Fibroblast of lung (primary cell): Measurements from ENCODE around the gene PEX11B.

Experiments used
- EZH2 ChIP-seq: IDR thresholded peaks from 2 replicates; pipeline ENCODE4 v1.5.1; 2012; ENCODE audit warnings: low read length, control low read depth, mild to moderate bottlenecking; ENCODE audit errors: missing control alignments
- TF ChIP-seq, protein P1 (sequence below), 2 donors: IDR thresholded peaks in 1 of 2; conservative IDR thresholded peaks in 1 of 2; 1 replicate in 1 of 2; 2 replicates in 1 of 2; pipeline ENCODE4 v1.5.1; 2011 to 2012; ENCODE audit warnings: low read length in 2 of 2, control low read depth in 1 of 2, inconsistent platforms in 1 of 2, low read depth in 1 of 2, mild to moderate bottlenecking in 1 of 2

DNA sequence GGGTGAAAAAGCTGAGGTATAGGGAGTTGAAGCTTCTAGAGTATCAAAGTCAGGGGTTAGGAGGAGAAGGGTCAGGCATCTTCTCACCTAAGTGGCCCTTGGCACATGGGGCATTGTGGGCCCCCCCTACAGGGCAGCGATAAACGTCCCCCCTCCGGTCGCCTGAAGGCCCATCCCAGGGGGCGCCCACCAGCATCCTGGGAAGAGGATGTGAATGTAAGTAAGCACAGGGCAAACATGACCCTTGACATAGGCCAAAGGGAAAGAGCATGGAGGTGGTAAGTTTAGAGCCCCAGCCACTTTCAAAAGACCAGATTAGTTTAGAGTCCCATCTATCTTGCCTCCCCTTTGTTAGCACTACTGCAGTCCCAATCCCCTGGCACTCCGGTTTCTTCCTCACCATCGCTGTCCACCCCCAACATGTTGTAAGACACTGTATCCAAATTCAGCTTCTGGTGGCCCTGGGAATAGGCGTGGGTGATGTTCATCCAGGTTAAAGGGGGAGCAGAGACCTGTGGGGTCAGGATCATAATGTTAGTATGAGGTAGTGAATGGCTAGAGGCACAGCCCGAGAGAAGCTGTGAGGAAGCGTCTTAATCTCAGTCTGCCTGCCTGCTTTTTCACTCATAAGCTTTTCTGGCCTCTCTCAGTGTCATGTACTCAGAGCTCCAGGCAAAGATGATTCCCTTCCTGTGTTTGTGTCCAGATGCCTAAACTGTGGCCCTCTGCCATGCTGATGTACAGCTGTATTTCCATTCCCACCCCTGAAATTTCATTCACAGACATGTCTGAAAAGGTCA, 11.4 kb downstream of the PEX11B start:
- TF ChIP-seq, protein P1, sequence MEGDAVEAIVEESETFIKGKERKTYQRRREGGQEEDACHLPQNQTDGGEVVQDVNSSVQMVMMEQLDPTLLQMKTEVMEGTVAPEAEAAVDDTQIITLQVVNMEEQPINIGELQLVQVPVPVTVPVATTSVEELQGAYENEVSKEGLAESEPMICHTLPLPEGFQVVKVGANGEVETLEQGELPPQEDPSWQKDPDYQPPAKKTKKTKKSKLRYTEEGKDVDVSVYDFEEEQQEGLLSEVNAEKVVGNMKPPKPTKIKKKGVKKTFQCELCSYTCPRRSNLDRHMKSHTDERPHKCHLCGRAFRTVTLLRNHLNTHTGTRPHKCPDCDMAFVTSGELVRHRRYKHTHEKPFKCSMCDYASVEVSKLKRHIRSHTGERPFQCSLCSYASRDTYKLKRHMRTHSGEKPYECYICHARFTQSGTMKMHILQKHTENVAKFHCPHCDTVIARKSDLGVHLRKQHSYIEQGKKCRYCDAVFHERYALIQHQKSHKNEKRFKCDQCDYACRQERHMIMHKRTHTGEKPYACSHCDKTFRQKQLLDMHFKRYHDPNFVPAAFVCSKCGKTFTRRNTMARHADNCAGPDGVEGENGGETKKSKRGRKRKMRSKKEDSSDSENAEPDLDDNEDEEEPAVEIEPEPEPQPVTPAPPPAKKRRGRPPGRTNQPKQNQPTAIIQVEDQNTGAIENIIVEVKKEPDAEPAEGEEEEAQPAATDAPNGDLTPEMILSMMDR (conservative IDR thresholded peaks at IDR 0.05 in 1 of 2, IDR thresholded peaks at IDR 0.05 in 1 of 2; ENCODE audit: low read depth in 1 of 2, low read length in 2 of 2) = no peak
- TF ChIP-seq EZH2 = no peak
